22Rv1 (cell line): Measurements from ENCODE around the gene RPA3.

Experiments
- H3K27ac ChIP-seq: fragments of 450-650 bp; 2 replicates; pipeline ENCODE4 v1.5.1; 2017
- CTCF ChIP-seq: fragments of 450-650 bp; IDR thresholded peaks from 2 replicates; pipeline ENCODE4 v1.5.1; 2017; ENCODE audit warnings: mild to moderate bottlenecking
- ZFX ChIP-seq: fragments of 450-650 bp; IDR thresholded peaks from 2 replicates; pipeline ENCODE4 v1.6.1; 2017; ENCODE audit warnings: antibody characterized with exemption, borderline replicate concordance

Gene RPA3

DNA sequence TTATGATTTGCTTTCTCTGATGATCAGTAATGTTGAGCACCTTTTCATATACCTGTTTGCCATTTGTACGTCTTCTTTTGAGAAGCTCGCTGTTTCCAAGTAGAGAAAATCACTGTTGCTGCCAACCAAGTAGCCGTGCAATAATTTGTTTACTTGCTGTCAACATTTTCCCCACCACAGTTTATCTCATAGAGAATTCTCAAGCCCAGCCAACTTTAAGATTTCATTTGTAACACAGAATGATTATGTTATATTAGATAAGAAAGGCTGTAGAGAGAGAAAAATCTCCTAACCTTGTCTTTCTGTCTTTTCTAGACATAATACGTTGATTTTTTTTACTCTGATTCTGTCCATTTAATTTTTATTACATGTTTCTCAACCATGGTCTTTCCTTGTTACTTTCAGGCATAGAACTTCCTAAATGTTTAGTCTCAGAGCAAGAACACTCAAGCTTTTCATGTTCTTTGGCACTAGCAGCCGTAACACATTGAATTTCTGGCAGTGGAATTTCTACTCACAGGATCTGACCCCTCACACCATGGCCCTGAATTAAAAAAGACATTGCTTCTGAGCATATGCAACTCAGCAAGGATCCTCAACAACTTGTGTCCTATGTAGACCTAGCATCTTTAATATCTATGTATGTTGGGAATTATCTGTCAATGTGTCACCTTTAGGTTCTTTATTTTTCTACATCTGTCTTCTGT lies 23.1 kb downstream of the RPA3 start:
- H3K27ac ChIP-seq: no peak overlapping the region
- no peak for TF ChIP-seq ZFX
- TF ChIP-seq CTCF: no peak

DNA sequence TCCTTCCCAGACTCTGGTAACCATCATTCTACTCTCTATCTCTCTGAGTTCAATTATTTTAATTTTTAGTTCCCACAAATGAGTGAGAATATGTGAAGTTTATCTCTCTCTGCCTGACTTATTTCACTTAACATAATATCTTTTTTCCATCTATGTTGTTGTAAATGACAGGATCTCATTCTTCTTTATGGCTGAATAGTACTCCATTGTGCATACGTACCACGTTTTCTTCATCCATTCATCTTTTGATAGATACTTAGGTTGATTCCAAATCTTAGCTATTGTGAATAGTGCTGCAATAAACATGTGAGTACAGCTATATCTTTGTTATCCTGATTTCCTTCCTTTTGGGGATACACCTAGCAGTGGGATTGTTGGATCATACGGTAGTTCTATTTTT lies 23.9 kb downstream of the RPA3 start:
- no peak overlapping the region for H3K27ac ChIP-seq
- no peak for TF ChIP-seq ZFX
- TF ChIP-seq CTCF: no peak

DNA sequence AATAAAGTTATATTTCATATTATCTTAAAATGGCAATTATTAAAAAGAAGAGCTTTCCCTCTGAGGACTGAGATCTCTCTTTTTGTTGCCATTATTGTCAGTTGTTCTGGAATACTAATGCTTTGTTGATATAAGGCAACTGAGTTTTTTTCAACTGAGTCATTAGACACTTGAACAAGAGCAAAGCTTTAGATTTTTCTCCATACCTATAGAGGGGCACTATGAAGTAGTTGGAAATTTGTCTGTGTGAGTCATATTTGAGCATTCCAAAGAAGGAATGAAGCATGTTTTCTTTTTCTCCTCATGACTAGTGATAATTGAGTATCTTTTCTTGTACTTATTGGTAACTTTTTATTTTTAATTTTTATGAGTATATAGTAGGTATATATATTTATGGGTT lies 24.5 kb downstream of the RPA3 start:
- no peak overlapping the region for H3K27ac ChIP-seq

DNA sequence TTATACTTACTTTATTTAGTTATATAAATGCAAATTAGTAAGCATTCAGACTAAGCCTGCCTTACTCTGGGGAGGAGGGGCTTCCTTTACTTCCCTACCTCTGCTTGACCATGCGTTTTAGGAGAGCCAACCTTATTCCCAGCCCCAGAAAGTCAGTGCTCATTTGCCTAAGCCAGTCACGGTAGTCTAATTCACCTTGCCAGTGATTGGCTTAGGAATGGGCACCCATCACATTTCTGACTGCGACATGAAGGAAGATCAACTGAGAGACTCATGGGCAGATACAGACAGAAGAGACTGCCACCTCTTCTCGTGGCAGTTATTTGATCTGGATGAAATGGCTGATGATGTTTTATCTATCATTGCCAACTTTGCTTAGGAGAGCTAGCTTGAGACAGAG lies 29.5 kb downstream of the RPA3 start:
- TF ChIP-seq CTCF: no peak
- no peak for TF ChIP-seq ZFX
- no peak overlapping the region for H3K27ac ChIP-seq

More for the DNA sequence above, 24.5 kb downstream of the RPA3 start:
- TF ChIP-seq ZFX (no peak), CTCF (no peak)

DNA sequence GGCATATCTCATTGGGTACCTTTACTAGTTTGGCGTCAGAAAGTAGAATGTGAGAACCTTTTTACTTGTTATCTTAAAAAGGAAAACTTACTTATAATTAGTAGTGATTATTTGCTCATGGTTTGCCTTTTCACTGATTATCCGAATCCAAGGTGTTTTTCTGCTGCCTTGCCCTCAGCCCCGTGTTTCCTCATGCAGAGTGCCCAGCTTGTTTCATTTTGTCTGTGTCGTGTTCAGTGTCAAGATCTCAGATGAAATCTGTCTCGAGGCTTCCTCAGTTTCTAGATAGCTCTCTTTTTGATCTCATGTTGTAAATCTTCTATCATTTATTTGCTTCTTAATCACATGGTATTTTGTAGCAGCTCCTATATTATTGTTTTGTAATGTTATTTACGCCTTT lies 30.1 kb downstream of the RPA3 start:
- no peak overlapping the region for H3K27ac ChIP-seq
- no peak for TF ChIP-seq ZFX
- no peak for TF ChIP-seq CTCF

DNA sequence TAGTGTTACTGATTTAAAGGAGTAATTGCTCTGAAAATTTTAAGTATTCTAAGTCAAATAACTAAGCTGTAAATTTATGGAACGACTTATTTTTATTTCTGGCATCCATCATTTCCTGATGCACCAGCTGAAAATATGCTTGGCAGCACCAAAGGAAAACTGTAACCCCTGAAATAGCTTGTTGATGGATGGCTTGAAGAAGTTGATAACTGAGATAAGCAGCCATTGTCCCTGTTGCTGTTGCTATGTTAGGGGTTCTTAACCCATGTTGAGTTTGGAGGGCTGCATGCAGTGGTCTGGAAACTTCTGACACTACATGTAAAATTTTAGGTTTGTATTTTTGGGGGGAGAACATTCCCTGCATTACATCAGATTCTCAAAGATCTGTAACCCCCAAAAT lies 30.6 kb downstream of the RPA3 start:
- no peak overlapping the region for H3K27ac ChIP-seq
- TF ChIP-seq ZFX (no peak), CTCF (no peak)

DNA sequence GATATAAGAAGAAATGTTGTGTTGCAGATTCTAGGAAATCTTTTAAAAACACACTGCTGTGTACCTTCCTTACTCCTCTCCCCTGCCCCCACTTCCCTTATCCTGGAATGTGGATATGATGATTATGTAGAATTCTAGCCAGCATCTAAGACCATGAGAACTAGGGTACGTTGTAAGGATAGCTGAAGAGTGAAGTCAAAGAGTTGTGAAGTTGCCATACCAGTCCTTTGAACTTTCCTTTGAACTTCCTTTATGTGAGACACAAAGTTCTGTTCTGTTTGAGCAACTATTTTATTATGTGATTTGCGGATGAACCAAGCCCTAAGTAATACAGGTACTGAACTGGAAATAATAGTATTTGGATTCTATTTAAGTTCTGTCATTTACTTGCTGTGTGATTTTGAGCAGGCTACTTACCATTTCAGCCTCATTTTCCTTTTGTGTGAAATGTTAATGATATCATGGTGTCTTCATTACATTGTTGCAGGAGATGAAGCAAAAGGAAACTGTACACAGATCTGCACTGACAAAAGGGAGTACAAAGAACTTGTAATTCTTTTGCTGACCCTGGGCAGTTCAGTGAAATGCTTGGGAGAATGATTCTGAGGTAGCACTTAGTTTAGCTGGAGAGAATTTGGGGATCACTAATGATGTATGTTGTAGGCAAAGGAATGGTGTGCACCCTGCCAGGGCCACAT lies 31.4 kb downstream of the RPA3 start:
- H3K27ac ChIP-seq: no peak overlapping the region
- TF ChIP-seq ZFX (no peak), CTCF (no peak)
